K562 (cell line): Measurements from ENCODE around the gene MPZL1. TPM values are rescaled to one million over a fixed set of nuclear protein-coding genes. Genes with fewer than 3 reads are reported as not detected.

ENCODE experiments used
- BDP1 ChIP-seq: IDR thresholded peaks from 3 replicates; pipeline ENCODE4 v1.6.1; 2011; ENCODE audit not compliant: insufficient read length, insufficient read depth
- BHLHE40 ChIP-seq: IDR thresholded peaks from 2 replicates; pipeline ENCODE4 v1.6.1; 2011; ENCODE audit warnings: low read length, improper control_type of control experiment
- MGA ChIP-seq: fragments of 450-650 bp; IDR thresholded peaks from 2 replicates; pipeline ENCODE4 v1.6.1; 2016; ENCODE audit warnings: mild to moderate bottlenecking, moderate library complexity
- ZNF79 ChIP-seq: fragments of 250-450 bp; sonication (Bioruptor Pico); IDR thresholded peaks from 2 replicates; pipeline ENCODE4 v1.4.0; 2020; ENCODE audit warnings: low read depth, mild to moderate bottlenecking, moderate library complexity
- polyA plus RNA-seq, 8 experiments: library from polyadenylated mRNA; depleted of rRNA in 4 of 8; stranded (reverse) in 5 of 8; unstranded in 3 of 8; fragments of >200 nt; fragmentation: Nextera tagmentation in 2 of 8; fragmentation: Illumina TruSeq in 1 of 8; extraction: Ambion mirVana in 2 of 8; extraction: Trizol in 1 of 8; gene quantifications; 2 replicates each; pipeline versions ENCODE4 v1.2.1 to v1.2.3, GENCODE V29; 2011 to 2014; ENCODE audit warnings: inconsistent platforms in 1 of 8, missing spikeins in 1 of 8
- total RNA-seq, 7 experiments: library from RNA; depleted of rRNA in 6 of 7; stranded (reverse); fragments of >200 nt in 6 of 7; fragmentation: Illumina TruSeq in 2 of 7; extraction: Trizol in 2 of 7; gene quantifications; 2 replicates each; pipeline versions ENCODE4 v1.2.1 to v1.2.3, GENCODE V29; 2011 to 2021; ENCODE audit warnings: low replicate concordance in 1 of 7
- TF ChIP-seq, protein P1 (sequence below): fragments of 250-450 bp; sonication (Bioruptor Pico); IDR thresholded peaks from 2 replicates; pipeline ENCODE4 v1.4.0; 2020
- TF ChIP-seq, protein P2 (sequence below): fragments of 450-650 bp; IDR thresholded peaks from 2 replicates; pipeline ENCODE4 v1.6.1; 2017; ENCODE audit warnings: antibody characterized with exemption

Gene MPZL1
- total and polyA plus RNA-seq, 9 of the 15 experiments (the other 6 are each of a cell fraction or from before 2014, with no cell fraction given) = 14.5 to 153 (median 66.5) TPM

DNA sequence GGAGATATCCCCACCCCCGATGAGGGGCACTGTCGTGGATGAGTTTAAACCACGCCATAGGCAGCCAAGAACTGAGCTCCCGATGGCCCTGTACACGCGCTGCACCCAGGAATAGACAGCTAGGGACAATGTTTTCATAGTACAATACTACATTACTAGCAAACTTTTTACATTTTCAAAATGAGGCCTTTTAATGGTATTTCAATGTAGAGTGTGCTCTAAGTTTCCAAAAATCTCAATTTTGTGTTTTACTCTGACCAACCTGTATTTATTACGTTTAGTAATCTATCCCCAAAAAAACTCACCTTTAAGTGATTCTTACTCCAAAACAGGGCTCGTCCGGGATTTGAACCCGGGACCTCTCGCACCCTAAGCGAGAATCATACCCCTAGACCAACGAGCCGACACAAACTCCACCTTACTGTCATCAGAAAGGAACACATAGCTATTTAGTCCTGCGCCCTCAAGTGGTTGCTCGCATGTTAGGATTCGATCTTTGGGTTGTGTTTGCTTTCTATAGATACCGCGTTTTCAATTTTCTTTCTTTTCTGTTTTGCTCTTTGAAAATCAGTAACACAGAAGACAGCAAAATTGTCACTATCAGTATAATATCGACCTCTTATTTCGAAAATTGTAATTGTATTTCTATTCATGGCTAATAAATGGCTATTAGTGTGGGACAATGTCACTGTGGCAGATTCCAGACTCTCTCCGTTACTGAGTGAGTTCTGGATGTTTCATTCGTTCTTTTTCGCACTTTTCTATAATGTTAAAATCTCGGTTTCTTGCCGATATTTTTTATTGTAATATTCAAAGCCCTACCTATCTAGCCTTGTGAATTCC is 6.4 kb upstream of the MPZL1 start (continued):
- TF ChIP-seq, protein P1, sequence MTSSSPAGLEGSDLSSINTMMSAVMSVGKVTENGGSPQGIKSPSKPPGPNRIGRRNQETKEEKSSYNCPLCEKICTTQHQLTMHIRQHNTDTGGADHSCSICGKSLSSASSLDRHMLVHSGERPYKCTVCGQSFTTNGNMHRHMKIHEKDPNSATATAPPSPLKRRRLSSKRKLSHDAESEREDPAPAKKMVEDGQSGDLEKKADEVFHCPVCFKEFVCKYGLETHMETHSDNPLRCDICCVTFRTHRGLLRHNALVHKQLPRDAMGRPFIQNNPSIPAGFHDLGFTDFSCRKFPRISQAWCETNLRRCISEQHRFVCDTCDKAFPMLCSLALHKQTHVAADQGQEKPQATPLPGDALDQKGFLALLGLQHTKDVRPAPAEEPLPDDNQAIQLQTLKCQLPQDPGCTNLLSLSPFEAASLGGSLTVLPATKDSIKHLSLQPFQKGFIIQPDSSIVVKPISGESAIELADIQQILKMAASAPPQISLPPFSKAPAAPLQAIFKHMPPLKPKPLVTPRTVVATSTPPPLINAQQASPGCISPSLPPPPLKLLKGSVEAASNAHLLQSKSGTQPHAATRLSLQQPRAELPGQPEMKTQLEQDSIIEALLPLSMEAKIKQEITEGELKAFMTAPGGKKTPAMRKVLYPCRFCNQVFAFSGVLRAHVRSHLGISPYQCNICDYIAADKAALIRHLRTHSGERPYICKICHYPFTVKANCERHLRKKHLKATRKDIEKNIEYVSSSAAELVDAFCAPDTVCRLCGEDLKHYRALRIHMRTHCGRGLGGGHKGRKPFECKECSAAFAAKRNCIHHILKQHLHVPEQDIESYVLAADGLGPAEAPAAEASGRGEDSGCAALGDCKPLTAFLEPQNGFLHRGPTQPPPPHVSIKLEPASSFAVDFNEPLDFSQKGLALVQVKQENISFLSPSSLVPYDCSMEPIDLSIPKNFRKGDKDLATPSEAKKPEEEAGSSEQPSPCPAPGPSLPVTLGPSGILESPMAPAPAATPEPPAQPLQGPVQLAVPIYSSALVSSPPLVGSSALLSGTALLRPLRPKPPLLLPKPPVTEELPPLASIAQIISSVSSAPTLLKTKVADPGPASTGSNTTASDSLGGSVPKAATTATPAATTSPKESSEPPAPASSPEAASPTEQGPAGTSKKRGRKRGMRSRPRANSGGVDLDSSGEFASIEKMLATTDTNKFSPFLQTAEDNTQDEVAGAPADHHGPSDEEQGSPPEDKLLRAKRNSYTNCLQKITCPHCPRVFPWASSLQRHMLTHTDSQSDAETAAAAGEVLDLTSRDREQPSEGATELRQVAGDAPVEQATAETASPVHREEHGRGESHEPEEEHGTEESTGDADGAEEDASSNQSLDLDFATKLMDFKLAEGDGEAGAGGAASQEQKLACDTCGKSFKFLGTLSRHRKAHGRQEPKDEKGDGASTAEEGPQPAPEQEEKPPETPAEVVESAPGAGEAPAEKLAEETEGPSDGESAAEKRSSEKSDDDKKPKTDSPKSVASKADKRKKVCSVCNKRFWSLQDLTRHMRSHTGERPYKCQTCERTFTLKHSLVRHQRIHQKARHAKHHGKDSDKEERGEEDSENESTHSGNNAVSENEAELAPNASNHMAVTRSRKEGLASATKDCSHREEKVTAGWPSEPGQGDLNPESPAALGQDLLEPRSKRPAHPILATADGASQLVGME (CRISPR knock-in tag) = no peak; the same call in 1 of the 2 replicates
- TF ChIP-seq ZNF79 (CRISPR knock-in tag) = no peak
- TF ChIP-seq BHLHE40 = peak; percentile 41; the same call in 1 of the 2 replicates
- peak; percentile 95 for TF ChIP-seq BDP1
- TF ChIP-seq, protein P2, sequence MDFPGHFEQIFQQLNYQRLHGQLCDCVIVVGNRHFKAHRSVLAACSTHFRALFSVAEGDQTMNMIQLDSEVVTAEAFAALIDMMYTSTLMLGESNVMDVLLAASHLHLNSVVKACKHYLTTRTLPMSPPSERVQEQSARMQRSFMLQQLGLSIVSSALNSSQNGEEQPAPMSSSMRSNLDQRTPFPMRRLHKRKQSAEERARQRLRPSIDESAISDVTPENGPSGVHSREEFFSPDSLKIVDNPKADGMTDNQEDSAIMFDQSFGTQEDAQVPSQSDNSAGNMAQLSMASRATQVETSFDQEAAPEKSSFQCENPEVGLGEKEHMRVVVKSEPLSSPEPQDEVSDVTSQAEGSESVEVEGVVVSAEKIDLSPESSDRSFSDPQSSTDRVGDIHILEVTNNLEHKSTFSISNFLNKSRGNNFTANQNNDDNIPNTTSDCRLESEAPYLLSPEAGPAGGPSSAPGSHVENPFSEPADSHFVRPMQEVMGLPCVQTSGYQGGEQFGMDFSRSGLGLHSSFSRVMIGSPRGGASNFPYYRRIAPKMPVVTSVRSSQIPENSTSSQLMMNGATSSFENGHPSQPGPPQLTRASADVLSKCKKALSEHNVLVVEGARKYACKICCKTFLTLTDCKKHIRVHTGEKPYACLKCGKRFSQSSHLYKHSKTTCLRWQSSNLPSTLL = peak; percentile 84
- no peak for TF ChIP-seq MGA
